Myocyte (in vitro differentiated cells): ENCODE measurements around the gene COMMD1. TPM values are rescaled to one million over a fixed set of nuclear protein-coding genes. Genes with fewer than 3 reads are reported as not detected.
"Not testable (repeated sequence)": the region's sequence is repeated elsewhere in the genome, so short reads cannot be mapped to it uniquely, and the experiment has no call there.

Experiments
- DNase-seq: peaks from one replicate; pipeline ENCODE4 v3.0.0-alpha.2; 2012; ENCODE audit warnings: low read depth
- total RNA-seq: library from RNA; depleted of rRNA; stranded (reverse); fragments of >200 nt; gene quantifications from 2 replicates; pipeline ENCODE4 v1.2.3, GENCODE V29; 2014

Gene COMMD1
- total RNA-seq, 1 donor from 2014 or later, result 56.8 TPM

GRCh38 chr2:62014102-62014501, 108.6 kb downstream of the COMMD1 start:
- peak; percentile 96 for DNase-seq

- no peak for DNase-seq
Observed at GRCh38 chr2:62016957-62017356, 111.5 kb downstream of the COMMD1 start.

GRCh38 chr2:62029910-62030309, 124.4 kb downstream of the COMMD1 start:
- no peak for DNase-seq

GRCh38 chr2:62030902-62031301, 125.4 kb downstream of the COMMD1 start:
- DNase-seq, result no peak

- DNase-seq, result no peak
Observed at GRCh38 chr2:62032096-62032495, 126.6 kb downstream of the COMMD1 start.

- no peak for DNase-seq
Observed at GRCh38 chr2:62034715-62035114, 129.2 kb downstream of the COMMD1 start.

GRCh38 chr2:62036229-62036628, 130.8 kb downstream of the COMMD1 start:
- DNase-seq, result no peak

- DNase-seq, result no peak
Observed at GRCh38 chr2:62036761-62037250, 131.3 kb downstream of the COMMD1 start.

GRCh38 chr2:62038975-62039771, 133.7 kb downstream of the COMMD1 start:
- no peak for DNase-seq

GRCh38 chr2:62040926-62041325, 135.5 kb downstream of the COMMD1 start:
- DNase-seq, result no peak

- DNase-seq, result not testable (repeated sequence)
Observed at GRCh38 chr2:62041701-62042385, 136.4 kb downstream of the COMMD1 start.

GRCh38 chr2:62042400-62042799, 136.9 kb downstream of the COMMD1 start:
- no peak for DNase-seq

- DNase-seq, result no peak
Observed at GRCh38 chr2:62042944-62043343, 137.5 kb downstream of the COMMD1 start.

- no peak for DNase-seq
Observed at GRCh38 chr2:62045017-62045543, 139.6 kb downstream of the COMMD1 start.

- no peak for DNase-seq
Observed at GRCh38 chr2:62046141-62046540, 140.7 kb downstream of the COMMD1 start.

- DNase-seq, result no peak
Observed at GRCh38 chr2:62050456-62051045, 145.1 kb downstream of the COMMD1 start.

GRCh38 chr2:62054029-62054791, 148.7 kb downstream of the COMMD1 start:
- DNase-seq, result peak; percentile 12

GRCh38 chr2:62054916-62055450, 149.5 kb downstream of the COMMD1 start:
- no peak for DNase-seq

- no peak for DNase-seq
Observed at GRCh38 chr2:62055724-62056336, 150.4 kb downstream of the COMMD1 start.

GRCh38 chr2:62056341-62056740, 150.9 kb downstream of the COMMD1 start:
- no peak for DNase-seq
